Measurements from ENCODE around the gene ACADS. TPM values are rescaled to one million over a fixed set of nuclear protein-coding genes. Genes with fewer than 3 reads are reported as not detected.
A peak's percentile ranks its signal among the peaks of the same experiment; 100 is the strongest.

Gene ACADS, protein sequence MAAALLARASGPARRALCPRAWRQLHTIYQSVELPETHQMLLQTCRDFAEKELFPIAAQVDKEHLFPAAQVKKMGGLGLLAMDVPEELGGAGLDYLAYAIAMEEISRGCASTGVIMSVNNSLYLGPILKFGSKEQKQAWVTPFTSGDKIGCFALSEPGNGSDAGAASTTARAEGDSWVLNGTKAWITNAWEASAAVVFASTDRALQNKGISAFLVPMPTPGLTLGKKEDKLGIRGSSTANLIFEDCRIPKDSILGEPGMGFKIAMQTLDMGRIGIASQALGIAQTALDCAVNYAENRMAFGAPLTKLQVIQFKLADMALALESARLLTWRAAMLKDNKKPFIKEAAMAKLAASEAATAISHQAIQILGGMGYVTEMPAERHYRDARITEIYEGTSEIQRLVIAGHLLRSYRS
- 24.7 and 31.0 TPM in 2 replicates for total RNA-seq

DNA sequence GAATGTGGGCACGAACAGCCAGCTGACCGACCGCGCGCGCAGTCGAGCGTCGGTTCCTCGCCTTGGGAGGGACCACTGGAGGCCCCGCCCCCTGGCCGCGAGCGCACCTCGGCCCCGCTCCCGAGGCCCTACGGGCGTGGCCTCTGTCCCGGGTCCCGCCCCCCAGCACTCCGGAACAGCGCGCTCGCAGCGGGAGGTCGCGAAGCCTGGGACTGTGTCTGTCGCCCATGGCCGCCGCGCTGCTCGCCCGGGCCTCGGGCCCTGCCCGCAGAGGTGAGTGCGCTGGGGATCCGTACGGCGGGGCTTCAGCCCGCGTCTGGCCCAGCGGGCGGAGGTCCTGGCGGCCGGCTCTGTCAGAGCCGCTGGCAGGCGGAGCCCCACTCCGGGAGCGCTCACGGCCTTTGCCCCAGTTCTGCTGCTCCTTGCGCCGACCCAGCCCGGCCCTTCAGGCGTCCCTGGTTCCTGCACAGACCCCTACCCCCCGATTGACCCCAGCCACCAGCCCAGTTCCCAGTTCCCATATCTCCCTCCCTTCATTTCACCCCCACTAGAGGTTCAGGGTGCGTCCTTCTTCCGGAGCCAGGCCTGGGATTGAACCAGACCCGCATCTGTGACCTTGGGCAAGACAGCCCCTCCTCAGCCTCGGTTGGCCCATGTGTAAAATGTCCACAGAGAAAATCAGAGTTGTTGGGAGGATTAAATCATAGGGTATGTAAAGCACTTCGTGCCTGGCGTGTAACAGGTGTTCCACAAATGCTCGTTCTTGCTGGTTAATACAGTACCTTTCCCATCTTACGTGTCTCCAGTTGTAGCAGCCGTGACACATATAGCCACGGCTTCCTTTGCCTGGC is at the start of gene ACADS:
TSS of gene ACADS (plus strand) at position 168 of the 851 bp plus-strand sequence. CDS start at position 228, 60 bp downstream.
- DNase-seq = peak; percentile 86

DNA sequence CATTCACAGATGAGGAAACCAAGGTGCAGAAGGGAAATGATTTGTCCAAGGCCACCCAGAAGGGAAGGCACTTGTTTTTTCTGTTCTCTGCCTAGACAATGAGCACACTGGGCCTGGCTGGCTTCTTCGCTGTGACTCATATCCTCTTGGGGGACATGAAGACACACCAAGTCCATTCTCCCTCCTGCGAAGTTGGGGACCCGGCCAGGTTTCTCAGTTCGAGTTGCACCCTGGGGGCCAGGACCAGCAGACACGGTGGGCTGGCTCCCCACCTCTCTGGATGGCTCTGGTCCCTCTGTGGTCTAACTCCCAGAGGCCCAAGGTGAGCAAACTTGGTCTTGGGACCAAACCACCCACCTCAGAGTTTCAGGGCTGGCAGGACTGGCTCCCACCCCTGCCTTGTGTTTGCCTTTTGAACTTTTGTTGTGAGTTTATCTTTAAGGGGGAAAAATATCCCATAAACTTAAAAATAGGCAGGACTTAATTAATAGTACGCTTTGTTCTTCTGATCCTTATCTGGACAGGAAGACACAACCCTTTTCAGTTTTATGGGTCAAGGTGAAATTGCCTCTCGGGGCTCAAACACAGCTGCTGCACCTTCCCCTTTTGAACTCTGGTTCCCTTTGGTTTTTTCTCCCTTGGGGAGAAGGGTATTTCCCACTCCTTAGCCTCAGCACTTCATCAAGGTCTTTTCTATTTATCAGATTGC is 47.7 kb upstream of the ACADS start:
- DNase-seq = peak; percentile 87

DNA sequence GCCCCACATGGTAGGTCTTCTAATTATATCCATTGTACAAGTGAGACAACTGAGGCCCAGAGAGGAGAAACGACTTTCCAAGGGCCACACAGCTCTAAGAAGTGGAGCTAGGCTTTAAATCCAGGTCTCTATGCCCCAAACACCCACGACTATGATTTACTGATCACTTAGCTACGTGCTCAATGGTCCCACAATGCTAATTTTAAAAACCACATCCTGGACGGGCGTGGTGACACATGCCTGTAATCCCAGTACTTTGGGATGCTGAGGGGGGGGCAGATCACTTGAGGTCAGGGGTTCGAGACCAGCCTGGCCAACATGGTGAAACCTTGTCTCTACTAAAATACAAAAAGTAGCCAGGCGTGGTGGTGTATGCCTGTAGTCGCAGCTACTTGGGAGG is 47.1 kb upstream of the ACADS start:
- no peak for DNase-seq

DNA sequence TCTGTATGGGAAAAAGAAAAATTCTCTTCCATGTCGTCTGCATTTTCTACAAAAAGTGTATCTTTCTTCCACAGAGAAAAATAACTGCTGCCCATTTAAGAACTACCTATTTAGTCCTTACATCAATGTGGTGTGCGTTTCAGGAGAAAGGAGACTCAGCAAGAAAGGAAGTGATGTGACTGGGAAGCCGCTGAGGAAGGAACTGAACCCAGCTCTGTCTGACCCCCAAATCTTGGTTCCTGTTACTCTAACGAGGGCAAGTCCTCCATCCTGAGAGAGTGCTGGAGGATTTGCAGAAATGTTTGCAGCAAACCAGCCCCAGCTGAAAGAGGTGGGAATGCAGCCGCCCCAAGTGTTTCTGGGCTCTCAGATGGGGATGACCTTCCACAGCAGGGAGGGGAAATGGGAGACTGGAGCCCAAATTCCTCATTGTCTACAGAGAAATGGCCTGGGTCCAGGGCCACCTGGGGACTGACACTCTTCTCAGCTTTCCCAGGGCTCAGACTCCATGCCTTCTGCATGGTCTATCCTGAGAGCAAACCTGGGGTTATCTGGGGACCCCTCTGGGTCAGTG is 45.4 kb upstream of the ACADS start:
- DNase-seq = peak; percentile 29

DNA sequence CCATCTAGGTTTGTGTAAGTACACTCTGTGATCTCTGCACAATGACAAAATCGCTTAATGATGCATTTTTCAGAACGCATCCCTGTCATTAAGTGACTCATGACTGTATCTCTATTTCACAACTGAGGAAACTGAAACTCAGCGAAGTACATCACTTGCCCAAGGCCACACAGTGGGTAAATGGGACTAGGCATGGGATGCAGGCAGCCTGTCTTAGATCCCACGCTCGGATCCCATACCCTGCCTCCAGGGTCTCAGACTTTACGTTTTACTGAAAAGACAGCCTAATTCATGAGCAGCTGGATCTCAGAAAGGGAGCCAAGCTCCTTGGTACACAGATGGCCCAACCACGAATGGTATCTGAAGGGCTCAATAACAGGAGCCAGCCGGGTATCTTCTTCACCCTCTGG is 41.1 kb upstream of the ACADS start:
- DNase-seq = no peak

DNA sequence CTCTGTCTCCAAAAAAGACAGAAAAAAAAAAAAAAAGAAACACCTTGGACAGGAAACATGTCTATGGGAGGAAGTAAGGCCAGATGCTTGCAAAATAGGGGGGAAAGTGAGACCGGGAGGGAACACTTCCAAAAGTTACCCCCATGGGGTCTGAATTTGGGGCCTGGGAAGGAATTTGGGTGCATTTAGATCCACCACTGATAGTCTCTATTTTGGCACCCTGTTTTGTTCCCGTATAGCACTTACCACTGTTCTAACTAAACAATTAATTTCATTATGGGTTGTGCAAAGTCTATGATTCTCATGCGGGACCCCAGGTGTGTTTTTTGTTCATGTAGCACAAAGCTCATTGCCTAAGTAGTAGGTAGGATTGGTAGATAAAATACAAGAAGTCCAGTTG is 40.1 kb upstream of the ACADS start:
- DNase-seq = no peak

DNA sequence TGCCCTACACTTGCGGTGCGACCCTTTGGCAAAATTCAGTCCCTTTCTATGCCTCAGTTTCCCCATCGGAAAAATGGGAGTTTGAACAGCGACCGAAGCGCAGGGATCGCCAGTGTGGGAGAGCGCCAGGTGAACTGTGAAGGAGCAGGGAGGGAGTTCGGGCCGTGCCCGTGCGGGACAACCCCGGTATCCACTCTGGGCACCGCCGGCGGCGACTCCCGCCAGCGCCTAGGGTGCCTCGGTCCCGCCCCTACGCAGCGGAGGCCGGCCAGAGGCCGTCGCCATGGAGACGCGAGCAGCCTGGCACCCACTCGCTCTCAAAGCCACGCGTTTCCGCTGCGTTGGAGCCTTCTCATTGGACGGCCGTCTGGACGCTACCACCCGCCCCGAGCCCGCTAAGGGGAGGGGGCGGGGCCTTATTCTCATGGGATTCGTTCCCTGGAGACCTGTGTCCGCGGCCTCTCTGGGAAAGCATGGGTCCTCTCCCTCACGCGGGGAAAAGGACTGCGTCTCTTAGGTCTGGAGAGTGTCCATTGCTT is 39.4 kb upstream of the ACADS start:
- peak; percentile 98 for DNase-seq

DNA sequence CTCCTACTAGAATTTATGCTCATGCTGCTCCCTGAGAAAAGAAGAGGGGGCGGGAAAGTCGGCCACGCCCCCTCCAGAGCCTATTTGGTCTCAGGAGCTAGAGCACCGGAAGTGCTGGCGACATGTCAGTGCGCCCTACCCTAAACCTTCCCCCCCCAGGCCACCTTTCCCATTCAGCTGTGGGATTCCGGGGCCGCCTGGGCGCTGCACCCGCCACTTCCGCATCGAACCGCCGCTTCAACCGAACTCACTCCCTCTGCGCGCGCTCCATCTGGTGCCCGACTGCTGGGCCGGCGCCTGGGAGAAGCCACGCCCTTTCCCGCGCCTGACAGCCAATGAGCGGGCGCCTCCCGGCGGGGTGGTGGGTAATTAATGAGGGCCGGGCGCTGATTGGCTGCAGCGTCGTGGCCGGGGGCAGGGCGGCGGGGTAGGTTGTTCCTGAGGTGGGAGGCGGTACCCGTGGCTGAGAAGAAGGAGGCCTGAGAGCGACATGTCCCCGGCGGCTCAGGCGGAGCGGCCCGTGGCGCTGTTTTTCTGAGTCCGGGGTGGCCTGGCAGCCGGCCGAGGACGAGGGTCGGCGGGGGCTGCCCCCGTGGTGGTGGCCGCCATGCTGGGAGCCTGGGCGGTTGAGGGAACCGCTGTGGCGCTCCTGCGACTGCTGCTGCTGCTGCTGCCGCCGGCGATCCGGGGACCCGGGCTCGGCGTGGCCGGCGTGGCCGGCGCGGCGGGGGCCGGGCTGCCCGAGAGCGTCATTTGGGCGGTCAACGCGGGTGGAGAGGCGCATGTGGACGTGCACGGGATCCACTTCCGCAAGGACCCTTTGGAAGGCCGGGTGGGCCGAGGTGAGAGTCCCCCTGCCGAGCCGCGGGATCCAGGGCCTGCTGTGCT is 38.7 kb upstream of the ACADS start, which contains the start of gene MLEC:
TSS of gene MLEC (plus strand) at position 460 of the 888 bp plus-strand sequence. CDS start at position 608, 148 bp downstream.
- DNase-seq = peak; percentile 98

DNA sequence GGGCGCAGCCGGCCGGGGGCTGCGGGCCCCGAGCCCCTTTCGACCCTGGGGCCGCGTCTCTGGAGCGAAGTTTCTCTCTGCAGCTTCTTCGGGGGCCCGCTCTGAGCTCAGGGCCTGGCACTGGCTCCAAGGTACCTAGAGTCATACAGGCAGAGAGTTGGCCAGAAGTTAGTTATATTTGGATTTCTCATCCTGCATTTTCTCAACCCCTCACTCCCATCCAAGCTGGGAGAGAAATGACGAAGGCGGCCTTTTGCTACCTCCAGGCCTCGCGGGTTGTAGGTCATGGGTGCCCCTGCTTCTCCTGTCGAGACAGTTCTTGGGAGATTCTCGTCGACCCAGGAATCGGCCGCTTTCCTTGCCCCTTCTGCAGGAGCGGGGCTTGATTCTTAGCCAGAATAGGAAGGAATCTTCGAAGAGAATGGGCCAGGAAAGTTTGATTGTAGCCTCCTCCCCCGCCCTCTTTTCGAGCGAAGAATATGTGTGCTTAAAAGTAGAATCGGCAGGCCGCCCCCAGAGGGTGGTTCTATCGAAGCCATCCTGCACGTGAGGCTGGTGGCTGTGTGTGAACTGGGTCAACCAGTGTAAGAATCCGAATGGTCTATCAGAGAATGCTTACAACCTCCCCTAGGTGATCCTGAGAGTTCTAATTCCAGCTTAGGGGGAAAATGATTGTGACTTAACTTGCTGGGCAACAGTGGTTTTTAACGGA is 37.9 kb upstream of the ACADS start:
- peak; percentile 56 for DNase-seq

DNA sequence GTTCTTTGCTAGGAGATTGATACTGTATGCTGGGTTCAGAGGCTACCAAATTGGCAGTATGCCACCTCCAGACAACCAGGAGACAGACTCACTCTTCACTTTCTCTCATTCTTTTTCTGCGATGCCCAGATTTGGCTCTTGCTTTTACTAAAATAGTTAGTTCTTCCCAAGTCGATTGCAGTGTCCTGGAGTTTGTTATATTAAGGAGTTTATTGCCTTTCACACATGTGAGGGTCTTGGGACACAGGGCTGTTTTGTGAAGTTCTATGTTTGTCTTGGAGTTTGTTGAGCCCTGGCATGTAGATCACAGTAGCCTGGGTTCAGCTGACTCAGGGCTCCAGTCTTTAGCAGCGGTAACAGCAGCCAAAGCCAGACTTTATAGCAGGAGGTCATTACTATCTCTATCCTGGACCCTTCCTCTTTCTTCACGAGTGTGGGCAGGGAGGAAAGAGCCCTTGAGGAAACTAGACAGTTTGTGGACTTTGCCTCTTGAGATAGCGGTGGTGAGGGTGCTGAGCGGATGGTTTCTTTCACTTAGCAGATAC is 37.0 kb upstream of the ACADS start:
- DNase-seq = peak; percentile 42

DNA sequence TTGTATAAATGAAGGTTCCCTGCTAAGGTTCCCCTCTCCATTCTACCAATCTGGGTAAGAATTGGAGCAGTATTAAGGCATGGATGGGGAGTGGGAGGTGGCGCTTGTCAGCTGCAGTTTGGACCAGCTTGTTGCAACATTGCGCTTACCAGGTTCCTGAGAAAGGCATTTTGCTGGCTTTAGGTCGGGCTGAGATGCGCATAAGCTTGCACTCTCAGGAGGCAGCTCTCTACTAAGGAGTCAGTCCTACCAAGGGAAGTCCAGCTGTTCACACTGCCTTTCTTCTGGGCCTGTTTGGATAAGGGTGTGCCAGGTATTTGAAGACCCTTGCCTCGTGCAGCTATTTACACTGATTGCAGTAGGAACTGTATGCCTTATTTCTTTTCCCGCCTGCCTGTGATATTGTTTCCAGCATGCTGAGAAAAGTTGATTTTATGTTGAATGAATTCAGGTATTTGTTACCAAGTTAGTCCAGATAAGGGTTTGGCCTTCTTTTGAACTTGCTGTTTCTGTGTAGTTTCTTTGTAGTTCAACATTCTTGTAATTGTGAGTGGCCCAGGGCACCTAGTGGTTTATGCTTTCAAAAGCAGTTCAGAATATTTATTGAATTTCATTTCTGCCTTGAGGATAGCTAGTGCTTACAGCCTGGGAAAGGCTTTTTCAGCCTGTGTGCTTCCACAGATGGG is 36.1 kb upstream of the ACADS start:
- no peak for DNase-seq

DNA sequence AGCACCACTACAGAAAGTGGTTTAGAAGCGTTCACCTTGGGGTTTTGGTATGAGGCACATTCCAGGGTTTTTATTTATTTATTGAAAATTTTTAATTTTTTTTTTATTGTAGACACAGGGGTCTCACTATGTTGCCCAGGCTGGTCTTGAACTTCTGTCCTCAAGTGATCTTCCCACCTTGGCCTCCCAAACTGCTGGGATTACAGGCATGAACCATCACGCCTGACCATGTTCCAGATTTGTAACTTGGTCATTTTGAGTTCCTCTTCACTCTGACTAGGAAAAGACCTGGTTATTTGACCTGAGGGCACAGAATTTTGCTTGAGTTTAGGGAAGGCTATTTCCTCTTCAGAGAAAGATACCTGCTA is 35.6 kb upstream of the ACADS start:
- DNase-seq = no peak

DNA sequence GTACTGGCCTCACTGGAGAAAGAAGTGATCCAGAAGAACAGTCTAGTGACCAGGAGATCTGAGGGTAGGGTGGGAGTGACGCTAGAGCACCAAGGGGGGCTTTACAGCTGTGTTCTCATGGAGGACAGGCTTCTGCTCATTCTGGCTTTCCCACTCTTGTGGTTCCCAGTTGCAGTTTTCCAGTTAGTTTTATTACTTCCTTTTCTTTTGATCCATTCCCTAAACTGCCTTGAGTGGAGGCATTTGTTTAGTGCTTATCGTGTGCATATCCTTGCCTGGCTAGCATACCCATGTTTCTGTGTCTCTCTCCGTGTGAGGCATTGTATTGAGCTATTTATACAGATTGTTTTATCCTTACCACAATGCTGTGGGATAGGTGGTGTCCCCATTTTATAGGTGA is 34.6 kb upstream of the ACADS start:
- no peak for DNase-seq

DNA sequence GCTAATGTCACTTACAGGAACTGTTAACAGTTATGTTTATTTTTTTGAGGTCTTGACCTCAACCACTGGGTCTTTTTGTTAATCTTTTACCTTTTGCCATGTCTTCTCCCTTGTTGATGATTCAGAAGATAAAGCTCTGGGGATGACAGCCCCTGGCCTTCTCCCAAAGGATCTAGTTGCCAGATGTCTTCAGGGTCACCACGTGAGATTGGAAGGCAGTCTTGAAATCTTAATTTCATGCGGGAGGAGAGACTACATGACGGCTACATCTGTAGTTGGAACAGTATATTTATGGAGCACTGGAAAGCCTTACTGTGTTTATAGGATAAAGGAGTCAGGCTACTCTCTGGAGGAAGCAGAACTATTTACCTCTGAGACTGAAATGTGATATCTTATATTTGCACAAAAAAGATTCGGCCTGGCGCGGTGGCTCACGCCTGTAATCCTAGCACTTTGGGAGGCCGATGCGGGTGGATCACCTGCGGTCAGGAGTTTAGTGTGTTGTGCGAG is 33.0 kb upstream of the ACADS start:
- DNase-seq = no peak

DNA sequence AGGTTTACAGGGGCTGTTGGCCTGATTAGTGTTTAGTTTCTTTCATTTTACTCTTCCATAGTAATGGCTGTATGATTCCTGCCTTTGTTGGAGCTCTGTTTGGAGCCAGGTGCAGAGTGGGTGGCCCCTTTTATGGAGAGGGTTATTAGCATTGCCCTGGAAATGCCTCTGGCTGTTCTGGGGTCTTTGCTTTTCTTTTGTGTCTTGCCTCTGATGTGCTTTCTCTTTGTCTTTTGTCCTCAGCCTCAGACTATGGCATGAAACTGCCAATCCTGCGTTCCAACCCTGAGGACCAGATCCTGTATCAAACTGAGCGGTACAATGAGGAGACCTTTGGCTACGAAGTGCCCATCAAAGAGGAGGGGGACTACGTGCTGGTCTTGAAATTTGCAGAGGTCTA is 31.8 kb upstream of the ACADS start:
- no peak for DNase-seq

DNA sequence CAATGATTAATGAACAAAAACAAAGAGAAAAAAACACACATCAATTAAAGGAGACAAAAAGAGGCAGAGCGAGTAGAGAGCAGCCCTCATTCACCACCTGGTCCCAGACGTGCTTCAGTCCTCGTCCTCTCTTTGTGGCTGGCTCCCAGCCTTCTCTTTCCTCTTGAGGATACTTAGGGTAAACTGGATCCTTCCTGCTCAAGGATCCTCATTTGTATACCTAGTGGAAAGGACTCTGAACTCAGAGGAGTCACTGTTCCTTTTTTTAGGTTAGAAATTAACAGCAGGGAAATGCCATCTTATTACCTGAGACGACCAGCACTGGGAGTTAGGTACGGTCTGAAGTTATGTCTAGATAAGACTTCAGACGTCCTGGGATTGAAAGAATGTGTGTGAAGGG is 29.0 kb upstream of the ACADS start:
- no peak for DNase-seq

DNA sequence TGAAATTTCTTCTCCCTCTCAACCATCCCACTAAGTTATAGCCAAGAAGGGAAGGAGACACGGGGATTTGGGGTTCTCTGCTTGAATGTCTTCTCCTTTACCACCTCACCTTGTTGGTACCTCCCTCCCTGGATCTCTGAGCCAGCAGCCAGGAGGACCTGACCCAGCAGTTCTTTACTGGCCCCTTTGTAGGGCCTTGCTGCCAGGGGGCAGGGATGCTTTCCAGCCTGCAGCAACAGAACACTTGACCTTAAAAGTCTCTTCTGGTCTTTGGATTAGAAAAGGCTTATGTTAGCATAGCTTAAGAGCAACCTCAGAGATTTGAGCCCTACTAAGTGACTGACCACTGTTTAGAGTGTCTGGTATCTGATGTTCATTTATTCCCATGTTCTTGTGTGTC is 28.3 kb upstream of the ACADS start:
- no peak for DNase-seq

DNA sequence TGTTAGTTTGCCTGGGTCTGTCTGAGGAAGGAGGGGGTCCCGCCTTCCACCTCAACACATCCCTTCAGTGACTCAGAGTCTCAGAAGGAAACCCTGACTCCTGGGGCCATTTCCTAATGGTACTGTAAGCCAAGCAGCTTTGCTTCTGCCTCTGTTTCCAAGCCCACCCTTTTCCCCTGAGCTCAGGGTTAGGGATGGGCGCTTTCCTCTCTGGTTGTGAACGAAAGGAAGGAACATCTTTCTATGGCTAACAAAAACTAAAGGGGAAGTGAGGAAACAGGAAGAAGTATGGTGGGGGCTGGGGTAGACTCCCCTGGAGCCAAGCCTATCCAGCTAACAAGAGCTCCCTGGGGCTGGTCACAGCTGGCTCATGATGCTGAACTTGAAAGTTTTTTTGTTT is 27.0 kb upstream of the ACADS start:
- DNase-seq = peak; percentile 68

DNA sequence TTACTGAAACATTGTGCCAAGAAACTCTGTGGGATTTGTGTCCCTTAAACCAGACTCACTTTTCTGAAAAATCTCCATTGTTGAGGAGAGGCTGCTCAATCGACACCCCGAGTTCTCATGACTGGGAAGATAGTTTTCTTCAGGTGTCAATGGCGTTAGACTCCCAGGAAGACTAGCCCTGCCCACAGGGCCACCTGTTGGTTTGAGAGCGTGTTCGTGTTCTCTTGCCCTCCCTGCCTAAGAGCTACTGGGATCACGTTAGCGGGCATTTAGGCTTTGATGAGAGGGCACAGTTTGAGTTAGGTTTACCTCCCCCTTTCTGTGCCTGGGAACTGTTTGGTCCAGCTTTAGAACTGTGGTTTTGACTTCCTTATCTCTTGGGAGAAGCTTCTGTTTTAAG is 26.1 kb upstream of the ACADS start:
- DNase-seq = no peak

DNA sequence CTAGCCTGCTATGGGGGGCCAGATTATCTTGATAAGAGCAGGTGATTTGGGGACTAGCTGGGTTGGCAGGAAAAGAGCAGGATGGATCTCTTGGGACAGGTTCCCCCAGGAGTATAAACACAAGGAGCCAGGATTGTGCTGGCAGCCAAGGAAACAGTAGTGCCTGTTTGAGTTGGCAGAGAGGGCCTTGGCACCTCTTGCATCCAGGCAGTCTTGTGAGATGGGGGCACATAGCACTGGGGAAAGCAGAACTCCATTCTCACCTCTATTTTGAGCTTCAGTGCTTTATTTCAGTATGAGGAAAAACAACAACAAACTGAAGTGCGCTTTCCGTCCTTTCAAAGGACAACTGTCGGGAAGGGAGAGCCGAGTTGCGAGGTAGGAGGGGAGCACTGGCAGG is 24.7 kb upstream of the ACADS start:
- DNase-seq = no peak

Data from dermis blood vessel endothelial cell (primary cell).